Smooth muscle cell (in vitro differentiated cells): ENCODE results near the gene CLPSL2. TPM values are rescaled to one million over a fixed set of nuclear protein-coding genes. Genes with fewer than 3 reads are reported as not detected.

Source experiments
- DNase-seq: peaks from one replicate; lab custom pipeline; 2025; ENCODE audit not compliant: unreplicated experiment; lab: John Stamatoyannopoulos, UW
- H2AFZ ChIP-seq: fragments of 200-600 bp; sonication (generic); 2 replicates; pipeline ENCODE4 v1.6.0; 2016; ENCODE audit warnings: antibody characterized with exemption, low read depth, mild to moderate bottlenecking
- H3F3A ChIP-seq: fragments of 200-600 bp; sonication (generic); 2 replicates; pipeline ENCODE4 v1.6.0; 2017; ENCODE audit warnings: antibody characterized with exemption, low read depth
- H3K27ac ChIP-seq: fragments of 200-600 bp; sonication (generic); 2 replicates; pipeline ENCODE4 v1.5.1; 2016; ENCODE audit warnings: low read depth, mild to moderate bottlenecking
- H3K27me3 ChIP-seq: fragments of 200-600 bp; sonication (generic); 2 replicates; pipeline ENCODE4 v1.6.1; 2016; ENCODE audit warnings: low read depth, mild to moderate bottlenecking
- H3K36me3 ChIP-seq: fragments of 200-600 bp; sonication (generic); 2 replicates; pipeline ENCODE4 v1.5.1; 2016; ENCODE audit warnings: low read depth
- H3K4me1 ChIP-seq: fragments of 200-600 bp; sonication (generic); 2 replicates; pipeline ENCODE4 v1.5.1; 2016; ENCODE audit warnings: low read depth
- H3K4me2 ChIP-seq: fragments of 200-600 bp; sonication (generic); 2 replicates; pipeline ENCODE4 v1.6.0; 2016; ENCODE audit warnings: mild to moderate bottlenecking
- H3K4me3 ChIP-seq: fragments of 200-600 bp; sonication (generic); 2 replicates; pipeline ENCODE4 v1.5.1; 2016; ENCODE audit warnings: mild to moderate bottlenecking
- H3K79me2 ChIP-seq: fragments of 200-600 bp; sonication (generic); 2 replicates; pipeline ENCODE4 v1.6.0; 2016; ENCODE audit warnings: low read depth, mild to moderate bottlenecking
- H3K9ac ChIP-seq: fragments of 200-600 bp; sonication (generic); 2 replicates; pipeline ENCODE4 v1.6.0; 2016; ENCODE audit warnings: low read depth
- H3K9me3 ChIP-seq: fragments of 200-600 bp; sonication (generic); replicated peaks from 2 replicates; pipeline ENCODE4 v1.5.1; 2016; ENCODE audit warnings: low read depth
- H4K20me1 ChIP-seq: fragments of 200-600 bp; sonication (generic); 2 replicates; pipeline ENCODE4 v1.6.0; 2016; ENCODE audit warnings: low read depth
- WGBS: methylation state at CpG from one replicate; pipeline ENCODE4 v1.1.7; 2016; ENCODE audit warnings: low lambda C conversion rate; 5-methylcytosine and 5-hydroxymethylcytosine counted together
- polyA plus RNA-seq: library from polyadenylated mRNA; unstranded; fragments of >200 nt; fragmentation: Nextera tagmentation; extraction: Ambion mirVana; gene quantifications from 2 replicates; pipeline ENCODE4 v1.2.1, GENCODE V29; 2016
- total RNA-seq: library from RNA; depleted of rRNA; stranded (reverse); fragments of >200 nt; gene quantifications from 2 replicates; pipeline ENCODE4 v1.2.3, GENCODE V29; 2014
- TF ChIP-seq, protein P1 (sequence below): fragments of 200-600 bp; sonication (generic); IDR thresholded peaks from 2 replicates; pipeline ENCODE4 v1.5.1; 2017; ENCODE audit warnings: borderline replicate concordance, mild to moderate bottlenecking, antibody characterized with exemption; ENCODE audit not compliant: insufficient read depth, poor library complexity, severe bottlenecking

Gene CLPSL2
- total and polyA plus RNA-seq, 2 experiments from 2014 or later, result 2.0 TPM; not detected in 1

DNA sequence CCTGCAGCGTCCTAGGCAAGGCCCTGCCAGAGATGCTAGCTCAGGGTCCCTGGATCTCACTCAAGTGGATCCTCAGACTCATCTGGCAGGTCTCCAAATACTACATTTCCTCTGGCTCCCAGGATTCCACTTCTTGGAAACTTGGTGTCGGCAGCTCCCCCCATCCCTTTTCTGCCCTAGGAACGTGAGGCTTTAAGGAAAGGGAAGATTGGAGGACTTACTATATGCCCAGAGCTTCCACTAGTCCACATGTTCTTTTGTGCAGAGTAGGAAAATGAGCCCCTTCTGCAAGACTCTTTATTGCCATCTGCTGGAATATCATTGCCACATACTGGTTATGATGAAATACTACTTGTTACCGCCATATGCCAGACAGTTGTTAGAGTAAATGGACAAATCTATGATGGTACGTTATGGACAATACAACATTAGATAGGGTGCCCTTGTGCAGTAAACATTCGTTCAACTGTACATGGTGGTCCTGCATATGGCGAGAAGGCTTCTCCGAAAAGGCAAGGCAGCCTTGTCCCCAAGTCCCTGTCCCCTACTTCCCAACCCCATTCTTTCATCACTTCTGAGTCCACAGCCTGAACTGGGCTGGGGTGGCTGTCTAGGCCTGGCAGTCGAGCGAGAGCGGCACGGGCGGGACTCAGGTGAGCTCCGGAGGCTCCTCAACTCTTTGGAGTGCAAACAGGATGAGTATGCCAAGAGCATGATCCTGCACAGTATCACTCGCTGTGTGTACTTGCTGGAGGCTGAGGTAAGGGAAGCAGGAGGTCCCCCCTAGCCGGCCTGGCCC is 38.8 kb upstream of the CLPSL2 start:
- no peaks in the 10 kb centered on the region for H3K36me3 ChIP-seq
- no peak overlapping the region for H3K4me2 ChIP-seq
- H3K27me3 ChIP-seq, result no peaks in the 10 kb centered on the region
- H3F3A ChIP-seq, result no peaks in the 10 kb centered on the region
- H3K4me3 ChIP-seq, result no peak overlapping the region
- H2AFZ ChIP-seq, result no peak overlapping the region
- H4K20me1 ChIP-seq, result no peaks in the 10 kb centered on the region
- H3K27ac ChIP-seq, result no peak overlapping the region
- H3K9ac ChIP-seq, result no peak overlapping the region
- WGBS, result 87% methylated on average over 16 of the region's 16 CpGs
- TF ChIP-seq, protein P1, sequence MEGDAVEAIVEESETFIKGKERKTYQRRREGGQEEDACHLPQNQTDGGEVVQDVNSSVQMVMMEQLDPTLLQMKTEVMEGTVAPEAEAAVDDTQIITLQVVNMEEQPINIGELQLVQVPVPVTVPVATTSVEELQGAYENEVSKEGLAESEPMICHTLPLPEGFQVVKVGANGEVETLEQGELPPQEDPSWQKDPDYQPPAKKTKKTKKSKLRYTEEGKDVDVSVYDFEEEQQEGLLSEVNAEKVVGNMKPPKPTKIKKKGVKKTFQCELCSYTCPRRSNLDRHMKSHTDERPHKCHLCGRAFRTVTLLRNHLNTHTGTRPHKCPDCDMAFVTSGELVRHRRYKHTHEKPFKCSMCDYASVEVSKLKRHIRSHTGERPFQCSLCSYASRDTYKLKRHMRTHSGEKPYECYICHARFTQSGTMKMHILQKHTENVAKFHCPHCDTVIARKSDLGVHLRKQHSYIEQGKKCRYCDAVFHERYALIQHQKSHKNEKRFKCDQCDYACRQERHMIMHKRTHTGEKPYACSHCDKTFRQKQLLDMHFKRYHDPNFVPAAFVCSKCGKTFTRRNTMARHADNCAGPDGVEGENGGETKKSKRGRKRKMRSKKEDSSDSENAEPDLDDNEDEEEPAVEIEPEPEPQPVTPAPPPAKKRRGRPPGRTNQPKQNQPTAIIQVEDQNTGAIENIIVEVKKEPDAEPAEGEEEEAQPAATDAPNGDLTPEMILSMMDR, result peak; percentile 72
- peaks cover 33% of the 10 kb centered on the region for H3K4me1 ChIP-seq
- H3K79me2 ChIP-seq, result no peaks in the 10 kb centered on the region
- DNase-seq, result no peak
- H3K9me3 ChIP-seq, result no peaks in the 10 kb centered on the region

DNA sequence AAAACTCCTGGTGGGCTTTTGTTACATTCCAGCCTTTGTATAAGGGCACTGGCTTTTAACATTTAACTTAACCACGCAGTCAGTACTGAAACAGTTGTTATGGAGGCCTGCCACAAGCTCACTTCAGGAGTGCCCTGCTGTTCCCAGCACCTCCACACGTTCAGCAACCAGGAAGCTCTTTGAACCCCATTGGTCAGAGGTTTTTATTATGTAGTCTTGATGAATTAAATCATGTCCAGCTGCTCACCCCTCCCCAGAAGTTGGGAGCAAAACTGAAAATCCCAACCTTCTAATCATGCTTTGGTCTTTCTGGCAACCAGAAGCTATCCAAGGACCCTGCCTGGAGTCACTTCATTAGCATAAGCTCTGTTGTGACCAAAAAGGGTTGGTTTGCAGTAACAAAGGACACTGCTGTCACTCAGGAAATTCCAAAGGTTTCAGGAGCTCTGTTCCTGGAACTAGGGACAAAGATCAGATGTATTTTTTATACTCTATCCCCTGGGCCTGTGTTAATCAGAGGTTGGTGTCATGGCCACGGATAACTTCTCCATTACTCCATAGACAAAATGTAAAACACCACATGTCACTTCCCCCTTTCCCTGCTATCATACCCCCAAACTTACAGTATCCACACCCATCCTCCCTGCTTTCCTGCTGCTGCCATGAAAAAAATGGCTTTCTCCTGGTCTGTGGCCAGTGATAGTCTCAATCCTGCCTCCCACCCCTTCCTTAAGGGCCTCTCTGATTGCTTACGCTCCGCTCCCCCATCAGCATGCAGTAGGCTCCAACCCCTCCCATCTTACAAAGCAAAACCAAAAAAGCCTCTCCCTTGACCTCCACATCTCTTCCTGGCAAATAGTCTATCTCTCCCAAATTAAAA is 36.5 kb upstream of the CLPSL2 start:
- Histone ChIP-seq H3K4me3 (no peak overlapping the region), H3K79me2 (no peaks in the 10 kb centered on the region), H3K9me3 (no peaks in the 10 kb centered on the region), H3K4me1 (peaks cover 27% of the 10 kb centered on the region), H3K9ac (no peak overlapping the region), H4K20me1 (no peaks in the 10 kb centered on the region), H3F3A (no peaks in the 10 kb centered on the region), H3K27me3 (no peaks in the 10 kb centered on the region), H3K36me3 (no peaks in the 10 kb centered on the region), H3K27ac (no peak overlapping the region), H3K4me2 (peak overlapping the region; percentile 16), H2AFZ (peak overlapping the region; percentile 46)
- TF ChIP-seq, protein P1, result no peak
- 45% methylated on average over 5 of the region's 5 CpGs for WGBS
- DNase-seq, result no peak

DNA sequence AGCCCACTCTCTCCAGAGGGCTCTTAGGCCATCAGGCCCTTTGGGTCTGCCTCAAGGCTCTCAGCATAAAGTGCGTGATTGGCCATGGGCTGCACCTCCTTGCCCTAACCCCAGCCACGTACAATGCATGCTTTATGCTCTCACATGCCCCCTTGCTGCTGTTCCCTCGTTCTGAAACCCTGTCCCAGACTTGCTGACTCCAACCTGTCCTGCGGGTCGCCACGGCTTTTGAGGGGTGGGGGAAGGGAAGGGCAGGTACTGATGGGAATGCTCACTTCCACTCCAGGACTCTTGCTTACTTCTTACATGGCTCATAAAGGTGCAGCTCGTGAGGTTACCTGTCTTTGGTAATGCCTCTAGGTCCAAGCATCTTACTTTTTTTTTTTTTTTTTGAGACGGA is 33.6 kb upstream of the CLPSL2 start:
- H3K9ac ChIP-seq, result no peak overlapping the region
- H2AFZ ChIP-seq, result no peak overlapping the region
- TF ChIP-seq, protein P1, result no peak

More for the DNA sequence above, 33.6 kb upstream of the CLPSL2 start:
- Histone ChIP-seq H3K4me3 (no peak overlapping the region), H3K79me2 (no peaks in the 10 kb centered on the region), H3K36me3 (no peaks in the 10 kb centered on the region), H3K4me2 (no peak overlapping the region), H3K27ac (no peak overlapping the region), H4K20me1 (no peaks in the 10 kb centered on the region), H3K4me1 (peaks cover 27% of the 10 kb centered on the region), H3F3A (no peaks in the 10 kb centered on the region), H3K27me3 (no peaks in the 10 kb centered on the region), H3K9me3 (no peaks in the 10 kb centered on the region)
- 36% methylated on average over 8 of the region's 8 CpGs for WGBS
- DNase-seq, result no peak
